Measurements from ENCODE around the gene C19orf67. TPM values are rescaled to one million over a fixed set of nuclear protein-coding genes. Genes with fewer than 3 reads are reported as not detected.

Gene C19orf67
- total RNA-seq, 1 experiment from 2014 or later = 0.39 TPM

- Histone ChIP-seq H3K4ac (ENCODE audit: low read depth, low read length) (no peak overlapping the region), H3K27me3 (ENCODE audit: insufficient read depth, low read length) (peaks cover 8% of the 10 kb centered on the region), H3K4me1 (ENCODE audit: insufficient read depth, low read length) (no peaks in the 10 kb centered on the region; the same call in 1 of the 2 replicates), H2AK5ac (ENCODE audit: insufficient read length, low read length) (no peak overlapping the region), H2BK15ac (ENCODE audit: low read depth, low read length) (no peak overlapping the region), H3T11ph (ENCODE audit: low read length) (no peak overlapping the region), H3K56ac (ENCODE audit: insufficient read length, low read depth, low read length) (no peak overlapping the region), H3K4me2 (ENCODE audit: insufficient read depth, insufficient read length, low read length) (no peak overlapping the region), H2AFZ (ENCODE audit: low read length) (no peak overlapping the region), H2BK12ac (ENCODE audit: insufficient read length, low read depth, low read length) (no peak overlapping the region), H4K91ac (ENCODE audit: insufficient read length, low read depth, low read length) (no peak overlapping the region), H3K9ac (ENCODE audit: extremely low read depth, insufficient read length, low read length) (no peak overlapping the region), H4K5ac (ENCODE audit: insufficient read length, low read depth, low read length) (no peak overlapping the region), H4K20me1 (ENCODE audit: control insufficient read depth, insufficient read depth, insufficient read length) (no peaks in the 10 kb centered on the region), H2BK120ac (ENCODE audit: low read depth, low read length, poor library complexity, severe bottlenecking) (no peak overlapping the region), H3K23me2 (ENCODE audit: insufficient read length, low read depth, low read length, poor library complexity, severe bottlenecking) (peaks cover 6% of the 10 kb centered on the region), H2BK5ac (ENCODE audit: insufficient read length, low read length) (no peak overlapping the region), H3K79me1 (ENCODE audit: insufficient read depth, low read depth, low read length, poor library complexity, severe bottlenecking) (no peaks in the 10 kb centered on the region), H2BK20ac (ENCODE audit: low read depth, low read length, poor library complexity, severe bottlenecking) (no peak overlapping the region), H3K18ac (ENCODE audit: insufficient read length, low read depth, low read length) (no peak overlapping the region), H3K14ac (ENCODE audit: insufficient read depth, low read length) (no peak overlapping the region), H4K8ac (replicated peaks; ENCODE audit: insufficient read length, low read depth, low read length) (no peak overlapping the region), H3K23ac (ENCODE audit: insufficient read length, low read depth, low read length) (no peak overlapping the region), H3K27ac (ENCODE audit: insufficient read length, low read depth, low read length) (no peak overlapping the region), H3K9me3 (ENCODE audit: control insufficient read depth, low read depth, low read length) (no peaks in the 10 kb centered on the region), H3K79me2 (ENCODE audit: insufficient read depth, low read length) (no peaks in the 10 kb centered on the region)
- no CpG with 5 or more reads among the region's 11 CpGs for WGBS (ENCODE audit: extremely low coverage, insufficient read length, low lambda C conversion rate)
- no peak overlapping the region for H3K4me3 Mint-ChIP-seq
- peaks cover 9 to 18% of the 10 kb centered on the region in 2 experiments for H3K4me1 Mint-ChIP-seq
- TF ChIP-seq, protein P1, sequence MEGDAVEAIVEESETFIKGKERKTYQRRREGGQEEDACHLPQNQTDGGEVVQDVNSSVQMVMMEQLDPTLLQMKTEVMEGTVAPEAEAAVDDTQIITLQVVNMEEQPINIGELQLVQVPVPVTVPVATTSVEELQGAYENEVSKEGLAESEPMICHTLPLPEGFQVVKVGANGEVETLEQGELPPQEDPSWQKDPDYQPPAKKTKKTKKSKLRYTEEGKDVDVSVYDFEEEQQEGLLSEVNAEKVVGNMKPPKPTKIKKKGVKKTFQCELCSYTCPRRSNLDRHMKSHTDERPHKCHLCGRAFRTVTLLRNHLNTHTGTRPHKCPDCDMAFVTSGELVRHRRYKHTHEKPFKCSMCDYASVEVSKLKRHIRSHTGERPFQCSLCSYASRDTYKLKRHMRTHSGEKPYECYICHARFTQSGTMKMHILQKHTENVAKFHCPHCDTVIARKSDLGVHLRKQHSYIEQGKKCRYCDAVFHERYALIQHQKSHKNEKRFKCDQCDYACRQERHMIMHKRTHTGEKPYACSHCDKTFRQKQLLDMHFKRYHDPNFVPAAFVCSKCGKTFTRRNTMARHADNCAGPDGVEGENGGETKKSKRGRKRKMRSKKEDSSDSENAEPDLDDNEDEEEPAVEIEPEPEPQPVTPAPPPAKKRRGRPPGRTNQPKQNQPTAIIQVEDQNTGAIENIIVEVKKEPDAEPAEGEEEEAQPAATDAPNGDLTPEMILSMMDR (conservative IDR thresholded peaks at IDR 0.05) = no peak
- H3K36me3 Mint-ChIP-seq (ENCODE audit: insufficient read depth in 1 of 3, low read depth in 3 of 3) = peaks cover 15 to 23% (median 16%) of the 10 kb centered on the region in 3 experiments
- peaks cover 33% of the 10 kb centered on the region for H3K27me3 Mint-ChIP-seq (ENCODE audit: low read depth)
- H3K9me3 Mint-ChIP-seq = no peaks in the 10 kb centered on the region; a peak in 2 of 5 replicates
- DNase-seq = no peak
- H3K27ac Mint-ChIP-seq = no peak overlapping the region
Observed at GRCh38 chr19:14054721-14055120, 30.9 kb downstream of the C19orf67 start.

Data from H9 (cell line).